ENCODE measurements around the gene FGFR2. TPM values are rescaled to one million over a fixed set of nuclear protein-coding genes. Genes with fewer than 3 reads are reported as not detected.

Gene FGFR2
- total and polyA plus RNA-seq, 9 of the 15 experiments (the other 6 are each of a cell fraction or from before 2014, with no cell fraction given), result 0.20 TPM; not detected in 8

DNA sequence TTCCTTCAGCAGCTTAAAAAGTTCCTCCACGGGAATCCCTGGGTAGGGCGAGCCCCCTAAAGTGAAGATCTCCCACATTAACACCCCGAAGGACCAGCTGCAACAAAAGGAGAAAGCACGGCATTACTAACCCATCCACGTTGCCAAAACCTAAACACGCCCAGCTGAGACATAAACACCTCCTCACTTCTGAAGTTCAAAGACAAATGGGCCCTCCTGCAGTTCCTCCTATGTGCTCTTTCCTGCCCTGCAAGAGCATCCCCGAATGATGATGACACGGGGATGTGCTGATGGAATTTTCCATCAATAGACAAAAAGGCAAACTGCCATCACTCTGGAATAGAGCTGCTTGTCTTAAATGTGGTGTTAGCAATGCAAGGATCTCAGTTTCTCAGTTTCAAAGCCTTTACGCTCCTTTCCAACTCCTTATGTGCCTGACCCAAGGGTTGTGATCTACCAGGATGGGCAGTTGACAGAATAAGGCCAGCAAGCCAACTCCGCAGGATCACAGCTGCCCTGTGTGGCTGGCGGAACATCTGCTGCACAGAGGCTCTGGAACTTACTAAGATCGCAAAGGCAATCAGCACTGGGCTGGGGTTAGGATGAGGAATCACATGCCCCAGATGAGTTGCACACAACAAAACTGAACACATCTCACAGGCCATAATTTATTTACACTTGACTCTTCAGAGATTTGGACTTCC lies 112.7 kb downstream of the FGFR2 start:
- intact Hi-C loops (cut with micrococcal nuclease) (no loop called here), in situ Hi-C loops (cut with MboI) (no loop called here)
- no TSS peak for BruUV-seq (replicated peaks)
- Histone ChIP-seq H3K4me1 (replicated peaks in 1 of 2; ENCODE audit: control insufficient read depth in 2 of 2, insufficient read depth in 2 of 2, low read length in 2 of 2) (no peaks in the 10 kb centered on the region), H3K4me2 (ENCODE audit: insufficient read depth, low read length) (no peak overlapping the region), H3K4me3 (no peak overlapping the region), H3K79me2 (ENCODE audit: control insufficient read depth, insufficient read depth, low read length) (no peaks in the 10 kb centered on the region), H3K27ac (ENCODE audit: extremely low read depth, low read depth, low read length) (no peak overlapping the region), H3K9me1 (ENCODE audit: control insufficient read depth, insufficient read depth, low read length) (no peaks in the 10 kb centered on the region), H3K9me3 (replicated peaks; ENCODE audit: control insufficient read depth, insufficient read depth, low read depth, low read length) (no peaks in the 10 kb centered on the region), H3K36me3 (ENCODE audit: control insufficient read depth, insufficient read depth, low read length) (no peaks in the 10 kb centered on the region), H3K9ac (ENCODE audit: insufficient read depth in 1 of 2, low read depth in 2 of 2, low read length in 2 of 2) (no peak overlapping the region), H4K20me1 (replicated peaks; ENCODE audit: control insufficient read depth, insufficient read depth, low read length) (no peaks in the 10 kb centered on the region), H3K27me3 (ENCODE audit: control insufficient read depth in 2 of 2, insufficient read depth in 2 of 2, low read length in 2 of 2) (peaks cover 3 to 15% of the 10 kb centered on the region in 2 experiments; a peak in 4 of 5 replicates), H2AFZ (ENCODE audit: low read depth, low read length) (no peak overlapping the region)
- ATAC-seq (no peak), DNase-seq (ENCODE audit: extremely low read depth in 1 of 4, low spot score in 3 of 4) (no peak), FAIRE-seq (no peak)
- CTCF ChIA-PET (ENCODE audit: low intra/inter-chr PET ratio), result no interaction called here
- POLR2A ChIA-PET, result interaction anchor here (0.6 kb wide), 1 partner anchor 9 kb away, joined by 3 read pairs; no protein-coding TSS in a partner anchor
- WGBS (ENCODE audit: insufficient coverage, low coverage, missing lambda C conversion rate), result 0% methylated on average over 8 of the region's 12 CpGs
- TF ChIP-seq, protein P1, sequence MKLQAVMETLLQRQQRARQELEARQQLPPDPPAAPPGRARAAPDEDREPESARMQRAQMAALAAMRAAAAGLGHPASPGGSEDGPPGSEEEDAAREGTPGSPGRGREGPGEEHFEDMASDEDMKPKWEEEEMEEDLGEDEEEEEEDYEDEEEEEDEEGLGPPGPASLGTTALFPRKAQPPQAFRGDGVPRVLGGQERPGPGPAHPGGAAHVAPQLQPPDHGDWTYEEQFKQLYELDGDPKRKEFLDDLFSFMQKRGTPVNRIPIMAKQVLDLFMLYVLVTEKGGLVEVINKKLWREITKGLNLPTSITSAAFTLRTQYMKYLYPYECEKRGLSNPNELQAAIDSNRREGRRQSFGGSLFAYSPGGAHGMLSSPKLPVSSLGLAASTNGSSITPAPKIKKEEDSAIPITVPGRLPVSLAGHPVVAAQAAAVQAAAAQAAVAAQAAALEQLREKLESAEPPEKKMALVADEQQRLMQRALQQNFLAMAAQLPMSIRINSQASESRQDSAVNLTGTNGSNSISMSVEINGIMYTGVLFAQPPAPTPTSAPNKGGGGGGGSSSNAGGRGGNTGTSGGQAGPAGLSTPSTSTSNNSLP (IDR thresholded peaks at IDR 0.05; ENCODE audit: borderline replicate concordance, low read depth, low read length), result no peak
- TF ChIP-seq SIN3B (IDR thresholded peaks at IDR 0.05; ENCODE audit: low read depth), result no peak
- TF ChIP-seq, protein P2, sequence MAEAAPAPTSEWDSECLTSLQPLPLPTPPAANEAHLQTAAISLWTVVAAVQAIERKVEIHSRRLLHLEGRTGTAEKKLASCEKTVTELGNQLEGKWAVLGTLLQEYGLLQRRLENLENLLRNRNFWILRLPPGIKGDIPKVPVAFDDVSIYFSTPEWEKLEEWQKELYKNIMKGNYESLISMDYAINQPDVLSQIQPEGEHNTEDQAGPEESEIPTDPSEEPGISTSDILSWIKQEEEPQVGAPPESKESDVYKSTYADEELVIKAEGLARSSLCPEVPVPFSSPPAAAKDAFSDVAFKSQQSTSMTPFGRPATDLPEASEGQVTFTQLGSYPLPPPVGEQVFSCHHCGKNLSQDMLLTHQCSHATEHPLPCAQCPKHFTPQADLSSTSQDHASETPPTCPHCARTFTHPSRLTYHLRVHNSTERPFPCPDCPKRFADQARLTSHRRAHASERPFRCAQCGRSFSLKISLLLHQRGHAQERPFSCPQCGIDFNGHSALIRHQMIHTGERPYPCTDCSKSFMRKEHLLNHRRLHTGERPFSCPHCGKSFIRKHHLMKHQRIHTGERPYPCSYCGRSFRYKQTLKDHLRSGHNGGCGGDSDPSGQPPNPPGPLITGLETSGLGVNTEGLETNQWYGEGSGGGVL (CRISPR knock-in tag; IDR thresholded peaks at IDR 0.05), result no peak
- no peak for TF ChIP-seq ZKSCAN3 (CRISPR knock-in tag; IDR thresholded peaks at IDR 0.05)
- TF ChIP-seq MIER1 (IDR thresholded peaks at IDR 0.05; ENCODE audit: low read depth), result no peak
- no peak for TF ChIP-seq CREB3 (tag; conservative IDR thresholded peaks at IDR 0.05; ENCODE audit: low read depth)
- TF ChIP-seq TARDBP (IDR thresholded peaks at IDR 0.05), result no peak
- TF ChIP-seq PTTG1 (tag; IDR thresholded peaks at IDR 0.05; ENCODE audit: low read depth), result no peak
- no peak for TF ChIP-seq E2F6 (IDR thresholded peaks at IDR 0.05; ENCODE audit: borderline replicate concordance in 1 of 2, extremely low read depth in 1 of 2, insufficient read depth in 1 of 2, insufficient read length in 1 of 2, low read depth in 1 of 2, low read length in 1 of 2, poor library complexity in 1 of 2, severe bottlenecking in 1 of 2)
- TF ChIP-seq RHOXF2B (CRISPR knock-in tag; conservative IDR thresholded peaks at IDR 0.05), result no peak
- TF ChIP-seq KLF1 (tag; IDR thresholded peaks at IDR 0.05), result no peak
- no peak for TF ChIP-seq HNRNPK (IDR thresholded peaks at IDR 0.05; ENCODE audit: low read depth, low read length, poor library complexity, severe bottlenecking)
- TF ChIP-seq ZNF699 (CRISPR knock-in tag; IDR thresholded peaks at IDR 0.05; ENCODE audit: insufficient replicate concordance), result no peak
- TF ChIP-seq ZNF655 (CRISPR knock-in tag; IDR thresholded peaks at IDR 0.05), result no peak
